ENCODE data around the gene SH3GLB1. TPM values are rescaled to one million over a fixed set of nuclear protein-coding genes. Genes with fewer than 3 reads are reported as not detected.

Gene SH3GLB1
- total RNA-seq, 1 donor from 2014 or later, result 53.8 TPM

DNA sequence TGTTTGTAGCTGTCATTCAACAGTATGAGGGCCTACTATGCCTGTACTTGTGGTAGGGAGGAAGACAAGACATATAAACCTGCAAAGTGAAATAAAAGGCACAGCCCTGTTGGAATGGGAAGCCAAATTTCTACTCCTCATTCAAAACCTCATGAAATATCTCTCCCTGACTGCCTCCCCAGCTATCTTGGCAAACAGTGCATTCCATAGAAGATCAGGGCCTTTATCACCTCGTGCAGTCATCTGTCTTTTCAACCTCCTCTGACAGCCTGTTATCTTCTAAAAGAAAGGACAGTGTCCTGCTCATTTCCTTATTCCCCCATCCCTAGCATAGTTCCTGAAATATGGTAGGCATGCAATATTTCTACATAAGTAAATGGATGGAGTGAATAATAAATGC lies 71.0 kb downstream of the SH3GLB1 start:
- intact Hi-C loops (cut with DNase I), result no loop called here
- DNase-seq (ENCODE audit: extremely low spot score in 2 of 2), result no peak
- peak overlapping the region; percentile 61 for H3K27ac ChIP-seq

DNA sequence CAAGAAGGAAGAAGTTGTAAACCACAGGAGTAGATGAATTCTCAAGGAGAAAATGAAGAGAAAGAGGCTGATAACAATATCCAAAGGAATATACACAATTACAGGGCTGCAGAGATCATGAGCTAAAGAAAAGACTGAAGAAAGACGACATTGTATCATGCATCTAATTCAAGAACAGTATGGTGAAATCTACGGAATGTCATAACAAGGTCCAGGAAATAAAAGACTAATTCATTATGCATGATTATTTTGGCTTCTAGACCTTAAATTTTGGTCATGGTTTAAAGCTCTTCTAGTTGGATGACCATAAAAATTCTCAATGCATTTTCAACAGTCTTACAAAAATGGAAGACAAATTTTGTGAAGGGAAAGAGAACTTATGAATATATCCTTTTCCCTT lies 71.7 kb downstream of the SH3GLB1 start:
- Histone ChIP-seq H3K4me1 (peaks cover 25% of the 10 kb centered on the region), H3K9me3 (no peaks in the 10 kb centered on the region), H3K27ac (no peak overlapping the region), H3K27me3 (no peaks in the 10 kb centered on the region), H3K4me3 (no peak overlapping the region), H3K36me3 (no peaks in the 10 kb centered on the region)
- DNase-seq (ENCODE audit: extremely low spot score in 2 of 2), result no peak
- TF ChIP-seq POLR2A (IDR thresholded peaks at IDR 0.05) (no peak), POLR2AphosphoS5 (IDR thresholded peaks at IDR 0.05; ENCODE audit: insufficient read depth in 1 of 2, low read depth in 1 of 2) (no peak)
- TF ChIP-seq, protein P1, sequence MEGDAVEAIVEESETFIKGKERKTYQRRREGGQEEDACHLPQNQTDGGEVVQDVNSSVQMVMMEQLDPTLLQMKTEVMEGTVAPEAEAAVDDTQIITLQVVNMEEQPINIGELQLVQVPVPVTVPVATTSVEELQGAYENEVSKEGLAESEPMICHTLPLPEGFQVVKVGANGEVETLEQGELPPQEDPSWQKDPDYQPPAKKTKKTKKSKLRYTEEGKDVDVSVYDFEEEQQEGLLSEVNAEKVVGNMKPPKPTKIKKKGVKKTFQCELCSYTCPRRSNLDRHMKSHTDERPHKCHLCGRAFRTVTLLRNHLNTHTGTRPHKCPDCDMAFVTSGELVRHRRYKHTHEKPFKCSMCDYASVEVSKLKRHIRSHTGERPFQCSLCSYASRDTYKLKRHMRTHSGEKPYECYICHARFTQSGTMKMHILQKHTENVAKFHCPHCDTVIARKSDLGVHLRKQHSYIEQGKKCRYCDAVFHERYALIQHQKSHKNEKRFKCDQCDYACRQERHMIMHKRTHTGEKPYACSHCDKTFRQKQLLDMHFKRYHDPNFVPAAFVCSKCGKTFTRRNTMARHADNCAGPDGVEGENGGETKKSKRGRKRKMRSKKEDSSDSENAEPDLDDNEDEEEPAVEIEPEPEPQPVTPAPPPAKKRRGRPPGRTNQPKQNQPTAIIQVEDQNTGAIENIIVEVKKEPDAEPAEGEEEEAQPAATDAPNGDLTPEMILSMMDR (IDR thresholded peaks at IDR 0.05), result no peak
- intact Hi-C loops (cut with DNase I), result no loop called here

More for the DNA sequence above, 71.0 kb downstream of the SH3GLB1 start:
- Histone ChIP-seq H3K36me3 (no peaks in the 10 kb centered on the region), H3K27me3 (no peaks in the 10 kb centered on the region), H3K4me3 (no peak overlapping the region), H3K4me1 (peaks cover 25% of the 10 kb centered on the region), H3K9me3 (no peaks in the 10 kb centered on the region)
- TF ChIP-seq, protein P1 (IDR thresholded peaks at IDR 0.05), result no peak
- TF ChIP-seq POLR2A (IDR thresholded peaks at IDR 0.05) (no peak), POLR2AphosphoS5 (IDR thresholded peaks at IDR 0.05; ENCODE audit: insufficient read depth in 1 of 2, low read depth in 1 of 2) (no peak)

DNA sequence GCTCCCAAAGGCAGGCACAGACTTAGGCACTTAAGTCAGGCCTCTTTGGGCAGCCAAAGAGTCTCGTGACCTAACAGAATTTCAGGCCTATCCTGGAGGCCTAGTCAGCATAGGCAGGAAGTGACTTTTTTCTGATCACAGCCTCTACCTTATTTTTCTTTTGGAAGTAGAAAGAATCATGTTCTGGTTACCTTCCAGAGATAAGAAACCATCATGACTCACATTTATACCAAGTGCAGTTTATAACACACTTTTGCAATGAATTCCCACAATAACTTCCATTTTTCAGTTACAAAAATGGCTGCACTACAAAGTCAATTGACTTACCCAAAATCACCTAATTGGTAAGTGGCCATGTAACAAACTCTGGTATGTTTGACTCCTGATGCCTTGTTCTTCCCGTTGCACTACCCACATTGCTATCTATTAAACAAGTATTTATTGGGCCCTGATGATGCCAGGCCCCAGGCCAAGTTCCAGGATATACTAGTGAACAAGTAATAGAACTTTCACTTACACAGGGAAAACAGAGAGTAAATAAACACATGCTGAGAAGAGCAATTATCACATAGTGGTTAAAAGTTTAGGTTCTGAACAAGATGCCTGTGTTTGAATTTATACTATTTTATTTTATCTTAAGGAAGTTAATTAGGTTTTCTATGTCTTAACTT lies 74.3 kb downstream of the SH3GLB1 start:
- no peak overlapping the region for H3K4me3 ChIP-seq
- no peaks in the 10 kb centered on the region for H3K9me3 ChIP-seq
- H3K4me1 ChIP-seq, result peaks cover 18% of the 10 kb centered on the region
- no peak overlapping the region for H3K27ac ChIP-seq
- intact Hi-C loops (cut with DNase I), result no loop called here
- H3K36me3 ChIP-seq, result no peaks in the 10 kb centered on the region
- TF ChIP-seq POLR2A (IDR thresholded peaks at IDR 0.05), result no peak
- no peak for TF ChIP-seq POLR2AphosphoS5 (IDR thresholded peaks at IDR 0.05; ENCODE audit: insufficient read depth in 1 of 2, low read depth in 1 of 2)
- TF ChIP-seq, protein P1 (IDR thresholded peaks at IDR 0.05), result no peak
- no peak for DNase-seq (ENCODE audit: extremely low spot score in 2 of 2)
- no peaks in the 10 kb centered on the region for H3K27me3 ChIP-seq

DNA sequence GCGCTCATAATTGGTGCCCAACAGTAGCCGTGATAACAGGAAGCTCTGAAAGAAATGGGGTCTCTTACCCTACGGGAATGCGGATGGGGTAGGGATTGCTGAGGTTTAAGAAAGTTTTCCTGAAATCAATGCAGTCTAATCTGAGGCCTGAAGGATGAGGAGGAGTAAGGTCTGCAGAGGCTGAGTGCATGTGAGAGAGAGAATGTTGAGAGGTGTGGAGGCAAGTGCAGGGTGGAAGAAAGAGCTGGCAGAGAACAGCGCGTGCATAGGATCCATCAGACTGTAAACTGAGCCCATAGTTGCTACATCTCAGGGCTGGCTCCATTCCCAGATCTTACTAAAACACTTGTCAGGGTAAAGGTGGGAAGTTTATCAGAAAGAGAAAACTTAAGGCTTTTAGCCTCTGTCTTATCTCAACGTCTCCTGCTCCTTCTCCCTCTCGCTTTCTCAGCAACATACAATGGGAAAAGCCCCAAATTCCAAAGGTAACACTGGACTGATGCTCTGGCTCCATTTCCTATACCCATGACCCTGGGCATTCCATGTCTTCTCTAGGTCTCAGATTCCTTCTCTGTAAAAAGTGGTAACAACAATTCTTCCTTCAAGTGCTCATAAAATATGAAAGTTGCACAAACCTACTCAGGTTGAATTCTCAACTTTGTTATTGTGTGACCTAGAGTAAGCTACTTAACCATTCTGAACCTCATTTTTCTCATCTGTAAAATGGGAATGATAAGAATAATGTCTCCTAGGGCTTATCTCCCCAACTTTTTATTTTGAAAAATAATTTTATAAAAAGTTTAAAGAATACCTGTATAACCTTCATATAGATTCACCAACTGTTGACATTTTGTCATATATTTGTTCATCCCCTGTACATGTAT lies 75.2 kb downstream of the SH3GLB1 start:
- Histone ChIP-seq H3K9me3 (no peaks in the 10 kb centered on the region), H3K36me3 (no peaks in the 10 kb centered on the region), H3K4me1 (peaks cover 9% of the 10 kb centered on the region), H3K27ac (no peak overlapping the region), H3K4me3 (no peak overlapping the region), H3K27me3 (no peaks in the 10 kb centered on the region)
- TF ChIP-seq POLR2AphosphoS5 (IDR thresholded peaks at IDR 0.05; ENCODE audit: insufficient read depth in 1 of 2, low read depth in 1 of 2) (no peak), POLR2A (IDR thresholded peaks at IDR 0.05) (no peak)
- TF ChIP-seq, protein P1 (IDR thresholded peaks at IDR 0.05), result no peak
- intact Hi-C loops (cut with DNase I), result no loop called here
- DNase-seq (ENCODE audit: extremely low spot score in 2 of 2), result no peak

All from vagina (tissue), 2 donors.